Breast epithelium (tissue), 4 donors: ENCODE results near the gene VARS2. TPM values are rescaled to one million over a fixed set of nuclear protein-coding genes. Genes with fewer than 3 reads are reported as not detected.

Experiments
- DNase-seq, 2 donors: peaks; one replicate each; pipeline ENCODE4 v3.0.0-alpha.2; 2019; ENCODE audit warnings: low spot score in 2 of 2
- H3K27ac ChIP-seq, 2 donors: fragments of 200-600 bp; sonication (generic) in 1 of 2; one replicate each; pipeline ENCODE4 v1.5.1; 2016 to 2019; ENCODE audit warnings: mild to moderate bottlenecking in 1 of 2
- H3K27me3 ChIP-seq, 2 donors: fragments of 200-600 bp; sonication (generic) in 1 of 2; one replicate each; pipeline versions ENCODE4 v1.5.1 to v1.6.0; 2017 to 2019; ENCODE audit warnings: control low read depth in 1 of 2, mild to moderate bottlenecking in 1 of 2
- H3K36me3 ChIP-seq: fragments of 200-600 bp; one replicate; pipeline ENCODE4 v1.5.1; 2019
- H3K4me1 ChIP-seq, 2 donors: fragments of 200-600 bp; sonication (generic); one replicate each; pipeline ENCODE4 v1.5.1; 2016 to 2019; ENCODE audit warnings: control low read depth in 1 of 2
- H3K4me3 ChIP-seq, 3 donors: fragments of 200-600 bp; sonication (generic); 1 replicate in 2 of 3; 2 replicates in 1 of 3; pipeline ENCODE4 v1.5.1; 2016 to 2019; ENCODE audit warnings: mild to moderate bottlenecking in 3 of 3, moderate library complexity in 2 of 3
- H3K9me3 ChIP-seq, 2 donors: fragments of 200-600 bp; sonication (generic) in 1 of 2; one replicate each; pipeline ENCODE4 v1.5.1; 2016 to 2019; ENCODE audit warnings: control low read depth in 1 of 2
- POLR2A ChIP-seq: fragments of 450-650 bp; IDR thresholded peaks from one replicate; pipeline ENCODE4 v1.6.1; 2016; ENCODE audit warnings: antibody characterized with exemption, mild to moderate bottlenecking, moderate library complexity
- POLR2AphosphoS5 ChIP-seq, 3 donors: sonication (generic); formaldehyde crosslinking; IDR thresholded peaks; one replicate each; pipeline ENCODE4 v1.6.1; 2017; ENCODE audit warnings: antibody characterized with exemption in 3 of 3
- intact Hi-C: fragments of 100-400 bp; cut with DNase I; formaldehyde crosslinking; loops from one replicate; pipeline ENCODE4 v1.15.1; 2023; ENCODE audit warnings: low total_unique reads
- total RNA-seq, 3 donors: library from RNA; depleted of rRNA; stranded (reverse); fragments of >200 nt; gene quantifications; one replicate each; pipeline ENCODE4 v1.1.0, GENCODE V29; 2016
- TF ChIP-seq, protein P1 (sequence below), 3 donors: fragments of 450-650 bp; IDR thresholded peaks; one replicate each; pipeline ENCODE4 v1.5.1; 2016 to 2017; ENCODE audit warnings: antibody characterized with exemption in 3 of 3, mild to moderate bottlenecking in 3 of 3, moderate library complexity in 3 of 3

VARS2 gene
- total RNA-seq, 3 donors from 2014 or later = 15.7 to 19.2 (median 16.8) TPM

DNA sequence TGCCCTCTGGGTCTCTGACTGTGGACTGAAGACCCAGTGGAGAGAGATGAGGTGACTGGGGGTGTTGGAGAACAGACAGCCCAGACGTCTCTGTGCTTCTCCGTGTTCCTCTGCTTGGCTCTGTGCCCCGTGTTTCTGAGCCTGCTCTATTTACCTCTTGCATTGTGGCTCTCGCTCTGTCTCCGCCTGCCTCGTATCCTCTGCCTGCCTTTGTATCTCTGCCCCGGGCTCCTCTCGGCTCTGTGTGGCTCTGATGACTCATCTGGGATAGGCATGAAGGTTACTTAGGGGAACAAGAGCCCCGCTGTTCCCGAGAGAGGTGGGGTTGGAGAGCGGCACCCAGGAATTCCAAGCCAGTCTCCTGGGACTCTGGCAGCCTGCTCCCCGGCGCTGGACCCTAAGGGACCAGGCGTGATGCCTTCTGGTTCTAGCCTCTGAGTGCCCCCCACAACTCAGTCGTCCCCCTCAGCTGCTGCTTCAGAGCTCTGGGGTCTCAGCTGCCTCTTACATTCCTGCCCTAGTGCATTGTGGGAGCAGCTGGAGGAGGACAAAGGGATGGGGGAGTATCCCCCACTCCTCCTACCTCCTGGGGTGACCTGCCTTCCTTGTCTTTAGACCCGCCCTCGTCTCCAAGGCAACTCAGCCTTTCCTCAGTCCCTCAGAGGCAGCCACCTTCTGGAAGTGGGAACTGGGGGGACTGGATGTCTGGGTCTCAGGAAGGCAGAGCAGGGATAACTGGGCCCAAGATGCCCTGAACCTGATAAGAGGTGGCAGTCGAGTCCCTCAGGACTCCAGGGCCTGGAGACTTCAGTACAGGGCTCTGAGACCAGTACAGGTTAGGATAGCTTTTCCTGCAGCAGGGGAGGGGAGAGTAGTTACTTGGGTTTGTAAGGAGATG lies 27.8 kb upstream of the VARS2 start:
- Histone ChIP-seq H3K27ac (peak overlapping the region; percentile 98), H3K36me3 (no peaks in the 10 kb centered on the region), H3K4me3 (peak overlapping the region; percentile 71 to 93 (median 84)), H3K9me3 (no peaks in the 10 kb centered on the region), H3K4me1 (peaks cover 7 to 12% of the 10 kb centered on the region in 2 donors), H3K27me3 (no peaks in the 10 kb centered on the region)
- intact Hi-C loops = loop anchor here (5.0 kb wide), 1 partner anchor 159 kb away; no protein-coding TSS in a partner anchor
- TF ChIP-seq POLR2AphosphoS5 (IDR thresholded peaks at IDR 0.05) = peak in 1 of 3 donors; percentile 76
- TF ChIP-seq, protein P1, sequence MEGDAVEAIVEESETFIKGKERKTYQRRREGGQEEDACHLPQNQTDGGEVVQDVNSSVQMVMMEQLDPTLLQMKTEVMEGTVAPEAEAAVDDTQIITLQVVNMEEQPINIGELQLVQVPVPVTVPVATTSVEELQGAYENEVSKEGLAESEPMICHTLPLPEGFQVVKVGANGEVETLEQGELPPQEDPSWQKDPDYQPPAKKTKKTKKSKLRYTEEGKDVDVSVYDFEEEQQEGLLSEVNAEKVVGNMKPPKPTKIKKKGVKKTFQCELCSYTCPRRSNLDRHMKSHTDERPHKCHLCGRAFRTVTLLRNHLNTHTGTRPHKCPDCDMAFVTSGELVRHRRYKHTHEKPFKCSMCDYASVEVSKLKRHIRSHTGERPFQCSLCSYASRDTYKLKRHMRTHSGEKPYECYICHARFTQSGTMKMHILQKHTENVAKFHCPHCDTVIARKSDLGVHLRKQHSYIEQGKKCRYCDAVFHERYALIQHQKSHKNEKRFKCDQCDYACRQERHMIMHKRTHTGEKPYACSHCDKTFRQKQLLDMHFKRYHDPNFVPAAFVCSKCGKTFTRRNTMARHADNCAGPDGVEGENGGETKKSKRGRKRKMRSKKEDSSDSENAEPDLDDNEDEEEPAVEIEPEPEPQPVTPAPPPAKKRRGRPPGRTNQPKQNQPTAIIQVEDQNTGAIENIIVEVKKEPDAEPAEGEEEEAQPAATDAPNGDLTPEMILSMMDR (IDR thresholded peaks at IDR 0.05) = no peak
- TF ChIP-seq POLR2A = no peak
- DNase-seq = peak; percentile 93 to 97

DNA sequence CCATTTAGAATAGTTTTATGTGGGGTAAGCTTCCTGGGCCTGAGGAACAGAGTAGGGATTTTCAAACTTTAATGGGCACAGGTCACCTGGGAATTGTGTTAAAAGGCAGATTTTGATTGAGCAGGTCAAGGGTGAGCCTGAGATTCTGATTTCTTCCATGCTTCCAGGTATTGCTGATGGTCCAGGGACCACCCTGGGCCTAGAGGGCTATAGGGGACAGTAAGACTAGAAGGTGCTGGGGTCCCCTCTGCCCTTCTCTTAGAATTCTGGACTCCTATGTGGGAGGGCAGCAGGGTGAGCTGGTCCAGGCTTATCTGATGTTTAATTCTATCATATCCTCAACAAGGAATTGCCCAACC lies 27.2 kb upstream of the VARS2 start:
- no peak for DNase-seq
- H3K4me1 ChIP-seq = peaks cover 7 to 11% of the 10 kb centered on the region in 2 donors
- intact Hi-C loops = loop anchor here (5.0 kb wide), 1 partner anchor 160 kb away; no protein-coding TSS in a partner anchor
- no peaks in the 10 kb centered on the region for H3K9me3 ChIP-seq
- TF ChIP-seq POLR2AphosphoS5 (IDR thresholded peaks at IDR 0.05) = no peak
- no peak for TF ChIP-seq POLR2A
- TF ChIP-seq, protein P1 (IDR thresholded peaks at IDR 0.05) = no peak
- peak overlapping the region in 2 of 3 donors; percentile 84 to 93 for H3K4me3 ChIP-seq
- H3K27me3 ChIP-seq = no peaks in the 10 kb centered on the region
- no peaks in the 10 kb centered on the region for H3K36me3 ChIP-seq
- H3K27ac ChIP-seq = peak overlapping the region; percentile 98

DNA sequence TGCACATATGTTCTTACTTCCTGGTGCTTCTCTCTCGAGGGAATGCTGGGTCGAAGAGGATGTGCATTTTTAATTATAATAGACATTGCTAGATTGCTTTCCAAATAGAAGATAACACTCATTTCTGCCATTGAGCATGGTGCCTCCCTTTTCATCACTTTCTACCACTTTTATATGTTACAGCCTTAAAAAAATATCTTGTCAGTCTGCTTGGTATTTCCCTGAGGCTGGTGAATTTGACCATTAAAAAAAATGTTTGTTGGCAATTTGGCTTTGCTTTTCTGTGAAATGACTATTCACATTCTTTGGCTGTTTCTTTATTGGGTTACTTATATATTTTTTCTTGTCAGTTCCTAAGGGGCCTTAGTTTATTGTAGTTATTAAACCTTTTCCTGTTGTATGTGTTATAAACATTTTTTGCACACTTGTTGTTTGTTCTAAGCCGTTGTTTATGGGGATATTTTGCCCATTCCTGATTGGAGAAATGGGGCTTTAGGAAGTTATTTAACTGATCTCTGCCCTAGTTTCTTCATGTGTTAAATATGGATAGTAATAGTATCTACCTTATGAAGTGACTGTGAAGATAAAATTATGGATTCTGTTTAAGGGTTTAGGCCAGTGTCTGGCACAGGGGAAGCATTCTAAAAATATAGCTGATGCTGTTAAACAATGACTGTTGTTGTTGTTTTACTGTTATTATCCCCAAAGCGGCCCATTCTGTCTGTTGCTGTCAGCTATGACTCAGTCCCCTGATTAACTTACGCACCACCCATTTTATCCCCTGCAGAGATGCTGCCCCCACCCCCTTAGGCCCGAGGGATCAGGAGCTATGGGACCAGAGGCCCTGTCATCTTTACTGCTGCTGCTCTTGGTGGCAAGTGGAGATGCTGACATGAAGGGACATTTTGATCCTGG lies 25.9 kb upstream of the VARS2 start:
- Histone ChIP-seq H3K4me3 (no peak overlapping the region), H3K27me3 (no peaks in the 10 kb centered on the region), H3K36me3 (no peaks in the 10 kb centered on the region), H3K27ac (peak overlapping the region; percentile 58 to 98), H3K9me3 (no peaks in the 10 kb centered on the region), H3K4me1 (peaks cover 0 to 3% of the 10 kb centered on the region in 2 donors)
- DNase-seq = no peak
- intact Hi-C loops = loop anchor here (5.0 kb wide), 1 partner anchor 161 kb away; no protein-coding TSS in a partner anchor
- TF ChIP-seq, protein P1 (IDR thresholded peaks at IDR 0.05) = no peak
- no peak for TF ChIP-seq POLR2A
- no peak for TF ChIP-seq POLR2AphosphoS5 (IDR thresholded peaks at IDR 0.05)

DNA sequence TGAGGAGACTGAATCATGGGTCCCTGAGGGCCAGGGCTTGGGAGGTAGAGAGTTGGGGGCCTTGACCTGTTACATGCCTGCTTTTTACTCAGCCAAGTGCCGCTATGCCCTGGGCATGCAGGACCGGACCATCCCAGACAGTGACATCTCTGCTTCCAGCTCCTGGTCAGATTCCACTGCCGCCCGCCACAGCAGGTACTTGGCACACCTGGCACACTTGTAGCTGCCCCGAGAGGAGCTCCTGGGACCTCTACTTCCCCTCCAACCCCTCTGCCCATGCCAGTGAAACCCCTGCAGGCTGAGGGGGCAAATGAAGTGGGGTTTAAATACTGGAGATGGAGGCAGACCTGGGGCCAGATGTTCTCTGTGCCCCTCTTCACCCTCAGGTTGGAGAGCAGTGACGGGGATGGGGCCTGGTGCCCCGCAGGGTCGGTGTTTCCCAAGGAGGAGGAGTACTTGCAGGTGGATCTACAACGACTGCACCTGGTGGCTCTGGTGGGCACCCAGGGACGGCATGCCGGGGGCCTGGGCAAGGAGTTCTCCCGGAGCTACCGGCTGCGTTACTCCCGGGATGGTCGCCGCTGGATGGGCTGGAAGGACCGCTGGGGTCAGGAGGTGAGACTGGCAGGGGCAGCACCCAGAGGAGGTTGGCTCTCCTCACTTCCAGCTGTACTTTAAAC lies 25.1 kb upstream of the VARS2 start:
- H3K4me1 ChIP-seq = peaks cover 0 to 3% of the 10 kb centered on the region in 2 donors
- intact Hi-C loops = loop anchor here (5.0 kb wide), 1 partner anchor 162 kb away; no protein-coding TSS in a partner anchor

DNA sequence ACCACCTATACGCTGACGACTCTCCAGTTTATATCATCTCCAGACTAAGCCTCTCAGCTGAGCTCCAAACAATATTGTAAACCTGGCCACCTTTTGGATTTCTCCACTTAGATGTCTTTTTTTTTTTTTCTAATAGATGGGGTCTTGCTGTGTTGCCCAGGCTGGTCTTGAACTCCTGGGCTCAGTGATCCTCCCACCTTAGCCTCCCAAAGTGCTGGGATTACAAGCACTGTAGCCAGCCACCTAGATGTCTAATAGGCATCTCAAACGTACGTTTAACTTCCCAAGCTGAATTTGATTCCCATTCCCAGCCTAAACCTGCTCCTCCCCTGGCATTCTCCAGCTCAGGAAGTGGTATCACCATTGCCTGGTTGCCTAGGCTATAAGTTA lies 24.5 kb upstream of the VARS2 start:
- H3K27me3 ChIP-seq = no peaks in the 10 kb centered on the region
- H3K36me3 ChIP-seq = no peaks in the 10 kb centered on the region
- TF ChIP-seq POLR2A = no peak
- TF ChIP-seq, protein P1 (IDR thresholded peaks at IDR 0.05) = no peak
- TF ChIP-seq POLR2AphosphoS5 (IDR thresholded peaks at IDR 0.05) = no peak
- no peak overlapping the region for H3K4me3 ChIP-seq
- no peak for DNase-seq
- intact Hi-C loops = loop anchor here (5.0 kb wide), 1 partner anchor 162 kb away; no protein-coding TSS in a partner anchor
- no peaks in the 10 kb centered on the region for H3K9me3 ChIP-seq
- peak overlapping the region; percentile 61 to 98 for H3K27ac ChIP-seq
- peaks cover 0 to 3% of the 10 kb centered on the region in 2 donors for H3K4me1 ChIP-seq

More for the DNA sequence above, 25.1 kb upstream of the VARS2 start:
- H3K4me3 ChIP-seq = no peak overlapping the region
- no peaks in the 10 kb centered on the region for H3K36me3 ChIP-seq
- H3K27me3 ChIP-seq = no peaks in the 10 kb centered on the region
- no peak for DNase-seq
- TF ChIP-seq POLR2A = no peak
- no peak for TF ChIP-seq POLR2AphosphoS5 (IDR thresholded peaks at IDR 0.05)
- H3K9me3 ChIP-seq = no peaks in the 10 kb centered on the region
- H3K27ac ChIP-seq = peak overlapping the region; percentile 58 to 98
